SU-DHL-6 (cell line): ENCODE measurements around the gene MPPE1.

Experiments
- EZH2phosphoT487 ChIP-seq: fragments of 200-600 bp; sonication (generic), shearing (Covaris generic); conservative IDR thresholded peaks from 2 replicates; pipeline ENCODE4 v1.6.1; 2018; ENCODE audit warnings: mild to moderate bottlenecking, antibody characterized with exemption, low read length, moderate library complexity, mixed read lengths
- TF ChIP-seq, protein P1 (sequence below): fragments of 200-600 bp; sonication (generic); IDR thresholded peaks from one replicate; pipeline ENCODE4 v1.5.1; 2017; ENCODE audit warnings: antibody characterized with exemption, mild to moderate bottlenecking, low read length, moderate library complexity; ENCODE audit not compliant: insufficient read depth, poor library complexity, severe bottlenecking

DNA sequence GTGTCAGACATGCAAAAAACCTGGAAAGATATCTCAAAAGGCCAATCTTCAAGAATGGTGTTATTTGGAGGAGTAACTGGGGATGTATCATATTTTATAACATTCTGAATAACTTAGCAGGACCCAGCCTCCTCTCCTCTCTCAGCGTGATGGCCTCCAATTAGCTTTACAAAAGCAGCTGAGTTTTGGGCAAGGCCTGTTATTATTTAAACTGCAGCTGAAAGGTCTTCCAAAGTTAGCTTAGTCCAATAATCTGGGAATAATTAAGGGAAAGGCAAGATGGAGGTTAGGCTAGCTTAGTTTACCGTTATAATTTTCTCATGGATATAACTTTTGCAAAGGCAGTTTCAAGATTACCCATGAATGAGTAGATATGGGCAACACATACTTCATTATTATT, 32.8 kb upstream of the MPPE1 start:
- TF ChIP-seq, protein P1, sequence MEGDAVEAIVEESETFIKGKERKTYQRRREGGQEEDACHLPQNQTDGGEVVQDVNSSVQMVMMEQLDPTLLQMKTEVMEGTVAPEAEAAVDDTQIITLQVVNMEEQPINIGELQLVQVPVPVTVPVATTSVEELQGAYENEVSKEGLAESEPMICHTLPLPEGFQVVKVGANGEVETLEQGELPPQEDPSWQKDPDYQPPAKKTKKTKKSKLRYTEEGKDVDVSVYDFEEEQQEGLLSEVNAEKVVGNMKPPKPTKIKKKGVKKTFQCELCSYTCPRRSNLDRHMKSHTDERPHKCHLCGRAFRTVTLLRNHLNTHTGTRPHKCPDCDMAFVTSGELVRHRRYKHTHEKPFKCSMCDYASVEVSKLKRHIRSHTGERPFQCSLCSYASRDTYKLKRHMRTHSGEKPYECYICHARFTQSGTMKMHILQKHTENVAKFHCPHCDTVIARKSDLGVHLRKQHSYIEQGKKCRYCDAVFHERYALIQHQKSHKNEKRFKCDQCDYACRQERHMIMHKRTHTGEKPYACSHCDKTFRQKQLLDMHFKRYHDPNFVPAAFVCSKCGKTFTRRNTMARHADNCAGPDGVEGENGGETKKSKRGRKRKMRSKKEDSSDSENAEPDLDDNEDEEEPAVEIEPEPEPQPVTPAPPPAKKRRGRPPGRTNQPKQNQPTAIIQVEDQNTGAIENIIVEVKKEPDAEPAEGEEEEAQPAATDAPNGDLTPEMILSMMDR: no peak
- no peak for TF ChIP-seq EZH2phosphoT487
